GM20000 (cell line): ENCODE measurements around the gene MXD3.
"Not testable (repeated sequence)": the region's sequence is repeated elsewhere in the genome, so short reads cannot be mapped to it uniquely, and the experiment has no call there.

Source experiments
- DNase-seq: peaks from one replicate; pipeline ENCODE4 v3.0.0; 2012; ENCODE audit warnings: low spot score
- TF ChIP-seq, protein P1 (sequence below): IDR thresholded peaks from 2 replicates; pipeline ENCODE4 v1.5.1; 2012; ENCODE audit warnings: mild to moderate bottlenecking, control low read depth; ENCODE audit errors: extremely low read depth, missing control alignments

Gene MXD3

DNA sequence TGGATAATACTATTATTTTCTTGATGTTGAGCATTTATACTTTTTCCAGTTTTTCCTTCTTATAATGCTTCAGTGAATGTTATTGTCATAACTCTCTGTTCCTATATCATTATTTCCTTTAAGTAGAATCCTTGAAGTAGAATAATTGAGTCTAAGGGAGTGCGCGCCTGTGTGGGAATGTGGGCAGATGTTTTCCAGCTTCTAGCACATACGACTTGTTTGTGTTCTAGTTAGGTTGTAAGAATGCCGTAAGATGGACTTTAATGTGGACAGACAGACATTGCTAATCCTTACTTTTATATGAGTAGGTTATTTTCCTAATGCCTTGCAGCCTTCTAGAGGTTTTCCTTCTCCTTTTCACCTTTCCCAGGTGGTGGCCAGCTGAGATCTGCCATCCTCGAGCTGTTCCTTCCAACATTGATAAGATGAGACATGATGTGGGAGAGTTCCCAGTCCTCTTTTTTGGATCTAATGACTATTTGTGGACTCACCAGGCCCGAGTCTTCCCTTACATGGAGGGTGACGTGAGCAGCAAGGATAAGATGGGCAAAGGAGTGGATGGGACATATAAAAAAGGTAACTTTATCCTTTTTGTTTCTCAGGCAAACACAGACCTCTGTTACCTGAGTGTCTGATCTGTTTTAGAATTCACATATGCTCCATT lies 42.3 kb downstream of the MXD3 start:
- no peak for DNase-seq
- TF ChIP-seq, protein P1, sequence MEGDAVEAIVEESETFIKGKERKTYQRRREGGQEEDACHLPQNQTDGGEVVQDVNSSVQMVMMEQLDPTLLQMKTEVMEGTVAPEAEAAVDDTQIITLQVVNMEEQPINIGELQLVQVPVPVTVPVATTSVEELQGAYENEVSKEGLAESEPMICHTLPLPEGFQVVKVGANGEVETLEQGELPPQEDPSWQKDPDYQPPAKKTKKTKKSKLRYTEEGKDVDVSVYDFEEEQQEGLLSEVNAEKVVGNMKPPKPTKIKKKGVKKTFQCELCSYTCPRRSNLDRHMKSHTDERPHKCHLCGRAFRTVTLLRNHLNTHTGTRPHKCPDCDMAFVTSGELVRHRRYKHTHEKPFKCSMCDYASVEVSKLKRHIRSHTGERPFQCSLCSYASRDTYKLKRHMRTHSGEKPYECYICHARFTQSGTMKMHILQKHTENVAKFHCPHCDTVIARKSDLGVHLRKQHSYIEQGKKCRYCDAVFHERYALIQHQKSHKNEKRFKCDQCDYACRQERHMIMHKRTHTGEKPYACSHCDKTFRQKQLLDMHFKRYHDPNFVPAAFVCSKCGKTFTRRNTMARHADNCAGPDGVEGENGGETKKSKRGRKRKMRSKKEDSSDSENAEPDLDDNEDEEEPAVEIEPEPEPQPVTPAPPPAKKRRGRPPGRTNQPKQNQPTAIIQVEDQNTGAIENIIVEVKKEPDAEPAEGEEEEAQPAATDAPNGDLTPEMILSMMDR = no peak

DNA sequence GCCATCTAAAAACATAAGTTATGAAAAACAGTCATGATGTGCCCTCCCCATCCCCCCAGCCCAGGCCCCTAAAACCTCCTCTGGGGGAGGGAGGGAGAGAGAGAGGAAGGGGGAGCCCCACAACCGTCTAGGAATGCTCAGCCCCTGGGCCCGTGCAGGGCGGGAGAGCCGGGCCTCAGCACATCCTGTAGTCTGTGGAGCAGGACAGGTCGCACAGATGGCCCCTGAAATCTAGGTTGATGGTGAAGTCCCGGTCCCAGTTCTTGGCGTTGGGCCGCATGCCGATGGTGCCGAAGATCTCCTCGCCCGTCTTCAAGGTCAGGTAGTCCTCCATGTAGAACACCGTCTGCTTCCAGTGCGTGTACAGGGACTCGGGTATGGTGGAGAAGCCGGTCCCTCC lies 46.3 kb downstream of the MXD3 start:
- TF ChIP-seq, protein P1 = no peak
- DNase-seq = no peak

DNA sequence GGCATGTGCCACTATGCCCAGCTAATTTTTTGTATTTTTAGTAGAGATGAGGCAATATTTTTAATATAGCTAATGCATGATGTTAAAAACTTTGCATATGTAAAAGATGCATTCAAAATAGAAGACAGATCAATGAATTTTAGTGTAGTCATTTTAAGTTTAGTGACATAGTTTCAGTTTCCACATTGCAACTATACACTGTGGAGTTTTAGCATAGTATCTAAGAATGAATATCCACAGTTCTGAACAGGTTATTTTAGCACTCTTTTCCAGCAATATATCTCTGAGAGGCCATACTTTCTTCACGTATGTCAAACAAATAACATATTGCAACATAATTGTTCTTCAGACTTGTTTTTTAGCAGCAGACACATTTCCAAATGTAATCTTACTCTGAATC lies 47.5 kb downstream of the MXD3 start:
- TF ChIP-seq, protein P1 = no peak
- no peak for DNase-seq

DNA sequence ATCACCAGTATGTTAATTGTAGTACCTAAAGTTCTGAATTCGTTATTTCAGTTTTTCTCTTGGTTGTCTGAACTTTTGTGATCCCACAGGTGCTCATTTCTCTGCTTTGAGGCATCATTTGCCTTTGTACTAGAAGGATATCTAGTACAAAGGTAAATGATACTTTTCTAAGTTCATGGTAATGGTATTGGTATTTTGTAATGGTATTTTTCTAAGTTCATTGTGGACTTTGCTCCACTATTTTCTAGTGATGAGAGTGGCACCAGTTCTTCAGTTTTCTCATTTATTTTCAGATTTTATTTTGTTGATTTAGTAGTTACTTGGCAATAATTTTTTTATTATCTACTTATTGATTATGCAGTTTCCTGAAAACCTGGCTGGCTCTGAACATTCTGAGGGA lies 50.2 kb downstream of the MXD3 start:
- DNase-seq = no peak
- TF ChIP-seq, protein P1 = no peak

DNA sequence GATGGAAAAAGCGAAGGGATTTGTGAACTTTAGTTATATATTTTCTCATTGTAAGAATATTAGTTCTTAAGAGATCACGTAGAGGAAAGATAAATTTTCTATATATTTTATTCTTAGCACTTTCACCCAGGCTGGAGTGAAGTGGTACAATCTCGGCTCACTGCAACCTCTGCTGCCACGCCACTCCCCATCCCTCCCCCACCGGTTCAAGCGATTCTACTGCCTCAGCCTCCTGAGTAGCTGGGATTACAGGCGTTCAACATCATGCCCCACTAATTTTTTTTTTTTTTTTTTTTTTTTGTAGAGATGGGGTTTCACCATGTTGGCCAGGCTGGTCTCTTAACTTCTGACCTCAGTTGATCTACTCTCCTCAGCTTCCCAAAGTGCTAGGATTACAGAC lies 50.7 kb downstream of the MXD3 start:
- DNase-seq = no peak
- TF ChIP-seq, protein P1 = no peak

DNA sequence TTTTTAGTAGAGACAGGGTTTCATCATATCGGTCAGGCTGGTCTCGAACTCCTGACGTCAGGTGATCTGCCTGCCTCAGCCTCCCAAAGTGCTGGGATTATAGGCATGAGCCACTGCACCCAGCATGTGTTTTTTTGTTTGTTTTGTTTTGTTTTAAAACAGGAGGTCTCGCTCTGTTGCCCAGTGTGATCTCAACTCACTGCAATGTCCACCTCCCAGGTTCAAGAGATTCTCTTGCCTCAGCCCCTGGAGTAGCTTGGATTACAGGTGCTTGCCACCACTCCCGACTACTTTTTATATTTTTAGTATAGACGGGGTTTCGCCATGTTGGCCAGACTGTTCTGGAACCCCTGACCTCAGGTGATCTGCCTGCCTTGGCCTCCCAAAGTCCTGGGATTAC lies 53.0 kb downstream of the MXD3 start:
- not testable (repeated sequence) for DNase-seq
